Keratinocyte (primary cell): ENCODE measurements around the gene ARHGAP24. TPM values are rescaled to one million over a fixed set of nuclear protein-coding genes. Genes with fewer than 3 reads are reported as not detected.

Source experiments
- DNase-seq: peaks from one replicate; pipeline ENCODE4 v3.0.0-alpha.2; 2011; ENCODE audit warnings: low read depth, missing footprints, low spot score
- FAIRE-seq: peaks from 2 replicates; lab custom pipeline; 2011; peaks lifted over from hg19 to GRCh38; lab: Jason Lieb, UNC
- H2AFZ ChIP-seq: 2 replicates; pipeline ENCODE4 v1.6.0; 2012; ENCODE audit warnings: low read length, control low read depth, inconsistent platforms; ENCODE audit not compliant: control insufficient read depth
- H3K27ac ChIP-seq: 2 replicates; pipeline ENCODE4 v1.5.1; 2011; ENCODE audit warnings: low read length; ENCODE audit not compliant: control insufficient read depth, insufficient read depth
- H3K27me3 ChIP-seq: 3 replicates; pipeline ENCODE4 v1.6.0; 2011; ENCODE audit warnings: low read length; ENCODE audit not compliant: control insufficient read depth, insufficient read depth; ENCODE audit errors: extremely low read depth
- H3K36me3 ChIP-seq, 2 experiments: 2 replicates in 1 of 2; 3 replicates in 1 of 2; pipeline ENCODE4 v1.5.1; 2011; ENCODE audit warnings: low read length in 2 of 2, mild to moderate bottlenecking in 1 of 2; ENCODE audit not compliant: control insufficient read depth in 2 of 2, insufficient read depth in 2 of 2; ENCODE audit errors: extremely low read depth in 1 of 2
- H3K4me1 ChIP-seq: 3 replicates; pipeline ENCODE4 v1.5.1; 2011; ENCODE audit warnings: low read length; ENCODE audit not compliant: control insufficient read depth, insufficient read depth; ENCODE audit errors: extremely low read depth
- H3K4me2 ChIP-seq: 3 replicates; pipeline ENCODE4 v1.6.0; 2011; ENCODE audit warnings: low read depth, low read length; ENCODE audit not compliant: control insufficient read depth, insufficient read depth; ENCODE audit errors: extremely low read depth
- H3K4me3 ChIP-seq, 3 experiments: fragments of 200-600 bp in 1 of 3; sonication (generic) in 1 of 3; 2 replicates in 2 of 3; 3 replicates in 1 of 3; pipeline ENCODE4 v1.5.1; 2011 to 2016; ENCODE audit warnings: low read length in 3 of 3, mild to moderate bottlenecking in 3 of 3, control low read depth in 2 of 3, inconsistent platforms in 1 of 3, low read depth in 1 of 3, mixed read lengths in 1 of 3, mixed run types in 1 of 3, moderate library complexity in 1 of 3; ENCODE audit not compliant: control insufficient read depth in 2 of 3, insufficient read depth in 2 of 3; ENCODE audit errors: extremely low read depth in 1 of 3
- H3K79me2 ChIP-seq: 2 replicates; pipeline ENCODE4 v1.6.0; 2012; ENCODE audit warnings: low read length; ENCODE audit not compliant: control insufficient read depth, insufficient read depth
- H3K9ac ChIP-seq: 3 replicates; pipeline ENCODE4 v1.6.0; 2011; ENCODE audit warnings: low read length; ENCODE audit not compliant: control insufficient read depth, insufficient read depth; ENCODE audit errors: extremely low read depth
- H3K9me1 ChIP-seq: 3 replicates; pipeline ENCODE4 v1.6.0; 2011; ENCODE audit warnings: low read length; ENCODE audit not compliant: control insufficient read depth, insufficient read depth; ENCODE audit errors: extremely low read depth
- H3K9me3 ChIP-seq: 2 replicates; pipeline ENCODE4 v1.5.1; 2012; ENCODE audit warnings: low read depth, low read length; ENCODE audit not compliant: control insufficient read depth
- H4K20me1 ChIP-seq: 3 replicates; pipeline ENCODE4 v1.6.0; 2011; ENCODE audit warnings: low read length; ENCODE audit not compliant: control insufficient read depth, insufficient read depth; ENCODE audit errors: extremely low read depth
- EZH2 ChIP-seq: IDR thresholded peaks from one replicate; pipeline ENCODE4 v1.6.1; 2012; ENCODE audit warnings: inconsistent platforms, mild to moderate bottlenecking, low read length, moderate library complexity
- dilution Hi-C: fragments of 300-500 bp; cut with MboI; formaldehyde crosslinking; loops from one replicate; pipeline ENCODE4 v1.7.0; 2020; ENCODE audit warnings: low sequenced_read_pairs; ENCODE audit not compliant: extremely low pct_ligation_motif_present
- polyA plus RNA-seq, 5 experiments: library from polyadenylated mRNA; depleted of rRNA in 3 of 5; stranded (reverse) in 3 of 5; stranded (forward) in 1 of 5; unstranded in 1 of 5; fragments of >200 nt; gene quantifications; 1 replicate in 1 of 5; 2 replicates in 3 of 5; 3 replicates in 1 of 5; pipeline versions ENCODE4 v1.2.1 to v1.2.3, GENCODE V29; 2011 to 2012; ENCODE audit warnings: missing spikeins in 2 of 5, low read depth in 1 of 5, low replicate concordance in 1 of 5
- TF ChIP-seq, protein P1 (sequence below), 3 experiments: IDR thresholded peaks in 1 of 3; conservative IDR thresholded peaks in 1 of 3; optimal IDR thresholded peaks in 1 of 3; 2 replicates in 2 of 3; 3 replicates in 1 of 3; pipeline versions ENCODE3 to v1.5.1; 2011; ENCODE audit warnings: low read length in 3 of 3, mild to moderate bottlenecking in 3 of 3, moderate library complexity in 2 of 3, control low read depth in 1 of 3, inconsistent platforms in 1 of 3; ENCODE audit not compliant: insufficient read depth in 2 of 3; ENCODE audit errors: extremely low read depth in 1 of 3

Gene ARHGAP24
- polyA plus RNA-seq, 1 donor (not counting 4 experiments of a cell fraction or from before 2014, with no cell fraction given) = 0.87 TPM

- no peak for TF ChIP-seq EZH2
- TF ChIP-seq, protein P1, sequence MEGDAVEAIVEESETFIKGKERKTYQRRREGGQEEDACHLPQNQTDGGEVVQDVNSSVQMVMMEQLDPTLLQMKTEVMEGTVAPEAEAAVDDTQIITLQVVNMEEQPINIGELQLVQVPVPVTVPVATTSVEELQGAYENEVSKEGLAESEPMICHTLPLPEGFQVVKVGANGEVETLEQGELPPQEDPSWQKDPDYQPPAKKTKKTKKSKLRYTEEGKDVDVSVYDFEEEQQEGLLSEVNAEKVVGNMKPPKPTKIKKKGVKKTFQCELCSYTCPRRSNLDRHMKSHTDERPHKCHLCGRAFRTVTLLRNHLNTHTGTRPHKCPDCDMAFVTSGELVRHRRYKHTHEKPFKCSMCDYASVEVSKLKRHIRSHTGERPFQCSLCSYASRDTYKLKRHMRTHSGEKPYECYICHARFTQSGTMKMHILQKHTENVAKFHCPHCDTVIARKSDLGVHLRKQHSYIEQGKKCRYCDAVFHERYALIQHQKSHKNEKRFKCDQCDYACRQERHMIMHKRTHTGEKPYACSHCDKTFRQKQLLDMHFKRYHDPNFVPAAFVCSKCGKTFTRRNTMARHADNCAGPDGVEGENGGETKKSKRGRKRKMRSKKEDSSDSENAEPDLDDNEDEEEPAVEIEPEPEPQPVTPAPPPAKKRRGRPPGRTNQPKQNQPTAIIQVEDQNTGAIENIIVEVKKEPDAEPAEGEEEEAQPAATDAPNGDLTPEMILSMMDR (optimal IDR thresholded peaks at IDR 0.05 in 1 of 3, IDR thresholded peaks at IDR 0.05 in 1 of 3, conservative IDR thresholded peaks at IDR 0.05 in 1 of 3; ENCODE audit: extremely low read depth in 1 of 3, insufficient read depth in 2 of 3, low read length in 3 of 3) = no peak
- H3K4me1 ChIP-seq = no peaks in the 10 kb centered on the region
- H3K9me1 ChIP-seq = no peaks in the 10 kb centered on the region
- DNase-seq = no peak
- no peak overlapping the region for H3K27ac ChIP-seq
- H4K20me1 ChIP-seq = no peaks in the 10 kb centered on the region
- no peaks in the 10 kb centered on the region for H3K36me3 ChIP-seq
- no peak for FAIRE-seq
- no peak overlapping the region for H3K4me3 ChIP-seq
- no peak overlapping the region for H3K9ac ChIP-seq
- H3K9me3 ChIP-seq = no peaks in the 10 kb centered on the region
- H3K4me2 ChIP-seq = no peak overlapping the region
- H2AFZ ChIP-seq = no peak overlapping the region
- H3K79me2 ChIP-seq = no peaks in the 10 kb centered on the region
- dilution Hi-C loops = no loop called here
- H3K27me3 ChIP-seq = no peaks in the 10 kb centered on the region
Measured at GRCh38 chr4:85860066-85860740, 385.3 kb downstream of the ARHGAP24 start.

- no peak overlapping the region for H3K4me3 ChIP-seq
- TF ChIP-seq, protein P1 (optimal IDR thresholded peaks at IDR 0.05 in 1 of 3, IDR thresholded peaks at IDR 0.05 in 1 of 3, conservative IDR thresholded peaks at IDR 0.05 in 1 of 3; ENCODE audit: extremely low read depth in 1 of 3, insufficient read depth in 2 of 3, low read length in 3 of 3) = no peak
- TF ChIP-seq EZH2 = no peak
- no peaks in the 10 kb centered on the region for H3K9me1 ChIP-seq
- DNase-seq (no peak), FAIRE-seq (no peak)
- H3K79me2 ChIP-seq = no peaks in the 10 kb centered on the region
- no peak overlapping the region for H3K4me2 ChIP-seq
- dilution Hi-C loops = no loop called here
- no peak overlapping the region for H3K27ac ChIP-seq
- H3K4me1 ChIP-seq = no peaks in the 10 kb centered on the region
- H3K9me3 ChIP-seq = no peaks in the 10 kb centered on the region
- H4K20me1 ChIP-seq = no peaks in the 10 kb centered on the region
- H3K36me3 ChIP-seq = no peaks in the 10 kb centered on the region
- H2AFZ ChIP-seq = no peak overlapping the region
- H3K9ac ChIP-seq = no peak overlapping the region
- H3K27me3 ChIP-seq = no peaks in the 10 kb centered on the region
Measured at GRCh38 chr4:85861064-85861765, 386.3 kb downstream of the ARHGAP24 start.
